ENCODE data around the gene LGALS12. TPM values are rescaled to one million over a fixed set of nuclear protein-coding genes. Genes with fewer than 3 reads are reported as not detected.
A peak's percentile ranks its signal among the peaks of the same experiment; 100 is the strongest.

LGALS12 gene
- total and polyA plus RNA-seq, 10 of the 15 experiments (the other 5 are each of a cell fraction or from before 2014, with no cell fraction given): not detected

DNA sequence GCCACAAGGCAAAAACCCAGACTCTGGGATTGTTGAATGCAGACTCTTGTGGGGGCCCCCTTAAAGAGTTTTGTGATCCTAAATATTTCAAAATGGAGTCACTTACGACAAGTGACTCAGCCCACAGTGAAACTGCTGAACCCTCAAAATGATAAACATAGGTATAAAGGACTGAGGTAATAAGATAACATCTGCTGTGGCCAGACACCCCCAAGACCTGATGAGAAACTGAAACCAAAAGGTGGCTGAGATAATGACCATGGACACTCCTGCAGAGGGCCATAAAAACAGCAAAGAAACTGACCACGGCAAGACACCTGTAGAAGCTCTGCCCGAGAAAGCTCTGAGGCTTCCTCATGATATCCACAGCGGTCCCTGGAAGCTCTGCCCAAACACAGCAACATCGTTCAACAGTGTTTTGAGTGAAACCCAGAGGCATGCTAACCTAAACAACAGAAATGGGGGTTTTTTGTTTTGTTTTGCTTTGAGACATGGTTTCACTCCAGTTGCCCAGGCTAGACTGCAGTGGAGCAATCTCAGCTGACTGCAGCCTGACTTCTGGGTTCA, 29.1 kb downstream of the LGALS12 start (continued):
- no peak for TF ChIP-seq ZZZ3 (IDR thresholded peaks at IDR 0.05; ENCODE audit: control insufficient read depth, insufficient read length, low read depth)
- TF ChIP-seq, protein P1, sequence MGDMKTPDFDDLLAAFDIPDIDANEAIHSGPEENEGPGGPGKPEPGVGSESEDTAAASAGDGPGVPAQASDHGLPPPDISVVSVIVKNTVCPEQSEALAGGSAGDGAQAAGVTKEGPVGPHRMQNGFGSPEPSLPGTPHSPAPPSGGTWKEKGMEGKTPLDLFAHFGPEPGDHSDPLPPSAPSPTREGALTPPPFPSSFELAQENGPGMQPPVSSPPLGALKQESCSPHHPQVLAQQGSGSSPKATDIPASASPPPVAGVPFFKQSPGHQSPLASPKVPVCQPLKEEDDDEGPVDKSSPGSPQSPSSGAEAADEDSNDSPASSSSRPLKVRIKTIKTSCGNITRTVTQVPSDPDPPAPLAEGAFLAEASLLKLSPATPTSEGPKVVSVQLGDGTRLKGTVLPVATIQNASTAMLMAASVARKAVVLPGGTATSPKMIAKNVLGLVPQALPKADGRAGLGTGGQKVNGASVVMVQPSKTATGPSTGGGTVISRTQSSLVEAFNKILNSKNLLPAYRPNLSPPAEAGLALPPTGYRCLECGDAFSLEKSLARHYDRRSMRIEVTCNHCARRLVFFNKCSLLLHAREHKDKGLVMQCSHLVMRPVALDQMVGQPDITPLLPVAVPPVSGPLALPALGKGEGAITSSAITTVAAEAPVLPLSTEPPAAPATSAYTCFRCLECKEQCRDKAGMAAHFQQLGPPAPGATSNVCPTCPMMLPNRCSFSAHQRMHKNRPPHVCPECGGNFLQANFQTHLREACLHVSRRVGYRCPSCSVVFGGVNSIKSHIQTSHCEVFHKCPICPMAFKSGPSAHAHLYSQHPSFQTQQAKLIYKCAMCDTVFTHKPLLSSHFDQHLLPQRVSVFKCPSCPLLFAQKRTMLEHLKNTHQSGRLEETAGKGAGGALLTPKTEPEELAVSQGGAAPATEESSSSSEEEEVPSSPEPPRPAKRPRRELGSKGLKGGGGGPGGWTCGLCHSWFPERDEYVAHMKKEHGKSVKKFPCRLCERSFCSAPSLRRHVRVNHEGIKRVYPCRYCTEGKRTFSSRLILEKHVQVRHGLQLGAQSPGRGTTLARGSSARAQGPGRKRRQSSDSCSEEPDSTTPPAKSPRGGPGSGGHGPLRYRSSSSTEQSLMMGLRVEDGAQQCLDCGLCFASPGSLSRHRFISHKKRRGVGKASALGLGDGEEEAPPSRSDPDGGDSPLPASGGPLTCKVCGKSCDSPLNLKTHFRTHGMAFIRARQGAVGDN (IDR thresholded peaks at IDR 0.05): peak; percentile 99
- no peak for TF ChIP-seq NR2C2 (IDR thresholded peaks at IDR 0.05; ENCODE audit: borderline replicate concordance, control insufficient read depth, insufficient read length, low read depth)
- no peak for TF ChIP-seq ZNF384 (IDR thresholded peaks at IDR 0.05; ENCODE audit: borderline replicate concordance, low read depth, low read length)
- TF ChIP-seq, protein P2, sequence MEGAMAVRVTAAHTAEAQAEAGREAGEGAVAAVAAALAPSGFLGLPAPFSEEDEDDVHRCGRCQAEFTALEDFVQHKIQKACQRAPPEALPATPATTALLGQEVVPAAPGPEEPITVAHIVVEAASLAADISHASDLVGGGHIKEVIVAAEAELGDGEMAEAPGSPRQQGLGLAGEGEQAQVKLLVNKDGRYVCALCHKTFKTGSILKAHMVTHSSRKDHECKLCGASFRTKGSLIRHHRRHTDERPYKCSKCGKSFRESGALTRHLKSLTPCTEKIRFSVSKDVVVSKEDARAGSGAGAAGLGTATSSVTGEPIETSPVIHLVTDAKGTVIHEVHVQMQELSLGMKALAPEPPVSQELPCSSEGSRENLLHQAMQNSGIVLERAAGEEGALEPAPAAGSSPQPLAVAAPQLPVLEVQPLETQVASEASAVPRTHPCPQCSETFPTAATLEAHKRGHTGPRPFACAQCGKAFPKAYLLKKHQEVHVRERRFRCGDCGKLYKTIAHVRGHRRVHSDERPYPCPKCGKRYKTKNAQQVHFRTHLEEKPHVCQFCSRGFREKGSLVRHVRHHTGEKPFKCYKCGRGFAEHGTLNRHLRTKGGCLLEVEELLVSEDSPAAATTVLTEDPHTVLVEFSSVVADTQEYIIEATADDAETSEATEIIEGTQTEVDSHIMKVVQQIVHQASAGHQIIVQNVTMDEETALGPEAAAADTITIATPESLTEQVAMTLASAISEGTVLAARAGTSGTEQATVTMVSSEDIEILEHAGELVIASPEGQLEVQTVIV (IDR thresholded peaks at IDR 0.05; ENCODE audit: borderline replicate concordance, partially characterized antibody): no peak
- no peak for TF ChIP-seq ZSCAN29 (IDR thresholded peaks at IDR 0.05)
- no peak for TF ChIP-seq EZH2 (IDR thresholded peaks at IDR 0.05; ENCODE audit: borderline replicate concordance, control insufficient read depth, low read depth, low read length)
- TF ChIP-seq, protein P3, sequence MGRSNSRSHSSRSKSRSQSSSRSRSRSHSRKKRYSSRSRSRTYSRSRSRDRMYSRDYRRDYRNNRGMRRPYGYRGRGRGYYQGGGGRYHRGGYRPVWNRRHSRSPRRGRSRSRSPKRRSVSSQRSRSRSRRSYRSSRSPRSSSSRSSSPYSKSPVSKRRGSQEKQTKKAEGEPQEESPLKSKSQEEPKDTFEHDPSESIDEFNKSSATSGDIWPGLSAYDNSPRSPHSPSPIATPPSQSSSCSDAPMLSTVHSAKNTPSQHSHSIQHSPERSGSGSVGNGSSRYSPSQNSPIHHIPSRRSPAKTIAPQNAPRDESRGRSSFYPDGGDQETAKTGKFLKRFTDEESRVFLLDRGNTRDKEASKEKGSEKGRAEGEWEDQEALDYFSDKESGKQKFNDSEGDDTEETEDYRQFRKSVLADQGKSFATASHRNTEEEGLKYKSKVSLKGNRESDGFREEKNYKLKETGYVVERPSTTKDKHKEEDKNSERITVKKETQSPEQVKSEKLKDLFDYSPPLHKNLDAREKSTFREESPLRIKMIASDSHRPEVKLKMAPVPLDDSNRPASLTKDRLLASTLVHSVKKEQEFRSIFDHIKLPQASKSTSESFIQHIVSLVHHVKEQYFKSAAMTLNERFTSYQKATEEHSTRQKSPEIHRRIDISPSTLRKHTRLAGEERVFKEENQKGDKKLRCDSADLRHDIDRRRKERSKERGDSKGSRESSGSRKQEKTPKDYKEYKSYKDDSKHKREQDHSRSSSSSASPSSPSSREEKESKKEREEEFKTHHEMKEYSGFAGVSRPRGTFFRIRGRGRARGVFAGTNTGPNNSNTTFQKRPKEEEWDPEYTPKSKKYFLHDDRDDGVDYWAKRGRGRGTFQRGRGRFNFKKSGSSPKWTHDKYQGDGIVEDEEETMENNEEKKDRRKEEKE (IDR thresholded peaks at IDR 0.05): no peak
- no peak for TF ChIP-seq RB1 (IDR thresholded peaks at IDR 0.05; ENCODE audit: borderline replicate concordance)
- TF ChIP-seq FOS (IDR thresholded peaks at IDR 0.05; ENCODE audit: borderline replicate concordance, extremely low read depth, insufficient read length): no peak
- peak; percentile 45; the same call in 1 of the 2 replicates for TF ChIP-seq JUNB (IDR thresholded peaks at IDR 0.05)
- no peak for TF ChIP-seq CEBPB (IDR thresholded peaks at IDR 0.05; ENCODE audit: borderline replicate concordance in 1 of 2, low read depth in 2 of 2, low read length in 2 of 2)
- no peak for TF ChIP-seq NRF1 (conservative IDR thresholded peaks at IDR 0.05; ENCODE audit: low read depth, low read length)
- TF ChIP-seq HDAC6 (IDR thresholded peaks at IDR 0.05; ENCODE audit: unreplicated experiment): no peak
- no peak for TF ChIP-seq NFYA (IDR thresholded peaks at IDR 0.05; ENCODE audit: borderline replicate concordance, low read depth, low read length)
- TF ChIP-seq POLR2AphosphoS5 (IDR thresholded peaks at IDR 0.05; ENCODE audit: low read length): no peak

Data from GM12878 (cell line).